ENCODE results near the gene F5.
A peak's percentile ranks its signal among the peaks of the same experiment; 100 is the strongest.
"Not testable (repeated sequence)": the region's sequence is repeated elsewhere in the genome, so short reads cannot be mapped to it uniquely, and the experiment has no call there.

F5 gene

GRCh38 chr1:169546087-169546995, 39.9 kb downstream of the F5 start:
- Histone ChIP-seq H3K4me3 (no peak overlapping the region), H3K27ac (no peak overlapping the region)
- no peak for DNase-seq (ENCODE audit: low spot score)
- TF ChIP-seq CTCF (IDR thresholded peaks at IDR 0.05), result peak; percentile 78

GRCh38 chr1:169545472-169545871, 40.8 kb downstream of the F5 start:
- DNase-seq (ENCODE audit: low spot score), result no peak
- Histone ChIP-seq H3K27ac (no peak overlapping the region), H3K4me3 (no peak overlapping the region)
- TF ChIP-seq CTCF (IDR thresholded peaks at IDR 0.05), result no peak

- H3K27ac ChIP-seq, result no peak overlapping the region
- DNase-seq (ENCODE audit: low spot score), result no peak
- H3K4me3 ChIP-seq, result no peak overlapping the region
- no peak for TF ChIP-seq CTCF (IDR thresholded peaks at IDR 0.05)
Observed at GRCh38 chr1:169538998-169539871, 47.0 kb downstream of the F5 start.

- no peak overlapping the region for H3K27ac ChIP-seq
- H3K4me3 ChIP-seq, result no peak overlapping the region
- no peak for TF ChIP-seq CTCF (IDR thresholded peaks at IDR 0.05)
- DNase-seq (ENCODE audit: low spot score), result no peak
Observed at GRCh38 chr1:169534653-169535052, 51.6 kb downstream of the F5 start.

- H3K27ac ChIP-seq; H3K4me3 ChIP-seq; DNase-seq (ENCODE audit: low spot score): not testable (repeated sequence)
Observed at GRCh38 chr1:169533528-169534190, 52.6 kb downstream of the F5 start.

GRCh38 chr1:169530448-169530847, 55.8 kb downstream of the F5 start:
- H3K4me3 ChIP-seq, result no peak overlapping the region
- H3K27ac ChIP-seq, result no peak overlapping the region
- DNase-seq (ENCODE audit: low spot score), result no peak
- TF ChIP-seq CTCF (IDR thresholded peaks at IDR 0.05), result no peak

- no peak for DNase-seq (ENCODE audit: low spot score)
- H3K4me3 ChIP-seq, result no peak overlapping the region
- no peak overlapping the region for H3K27ac ChIP-seq
- TF ChIP-seq CTCF (IDR thresholded peaks at IDR 0.05), result no peak
Observed at GRCh38 chr1:169529068-169529642, 57.1 kb downstream of the F5 start.

Measured in coronary artery (tissue), 2 donors.